ENCODE results near the gene RGS21.
A peak's percentile ranks its signal among the peaks of the same experiment; 100 is the strongest.
"Not testable (repeated sequence)": the region's sequence is repeated elsewhere in the genome, so short reads cannot be mapped to it uniquely, and the experiment has no call there.

RGS21 gene

GRCh38 chr1:192316942-192317450 lies at the start of gene RGS21:
Gene RGS21, plus strand, starts transcription at chr1:192316992. Its CDS starts 26,045 bp downstream, at chr1:192343037.
- no peak for DNase-seq

- DNase-seq, result no peak
Observed at GRCh38 chr1:192268468-192269052, 48.2 kb upstream of the RGS21 start.

- DNase-seq, result no peak
Observed at GRCh38 chr1:192270398-192270797, 46.4 kb upstream of the RGS21 start.

GRCh38 chr1:192272732-192273131 lies 44.1 kb upstream of the RGS21 start:
- DNase-seq, result no peak

- no peak for DNase-seq
Observed at GRCh38 chr1:192274588-192274987, 42.2 kb upstream of the RGS21 start.

GRCh38 chr1:192277635-192278034 lies 39.2 kb upstream of the RGS21 start:
- no peak for DNase-seq

GRCh38 chr1:192284927-192285326 lies 31.9 kb upstream of the RGS21 start:
- no peak for DNase-seq

- no peak for DNase-seq
Observed at GRCh38 chr1:192303029-192303428, 13.8 kb upstream of the RGS21 start.

GRCh38 chr1:192308314-192308713 lies 8.5 kb upstream of the RGS21 start:
- DNase-seq, result not testable (repeated sequence)

- no peak for DNase-seq
Observed at GRCh38 chr1:192311281-192311680, 5.5 kb upstream of the RGS21 start.

- DNase-seq, result no peak
Observed at GRCh38 chr1:192327997-192328396, 11.2 kb downstream of the RGS21 start.

GRCh38 chr1:192342842-192343241 lies 26.1 kb downstream of the RGS21 start:
- DNase-seq, result no peak

GRCh38 chr1:192343344-192343743 lies 26.6 kb downstream of the RGS21 start:
- DNase-seq, result no peak

GRCh38 chr1:192349314-192349713 lies 32.5 kb downstream of the RGS21 start:
- DNase-seq, result no peak

- no peak for DNase-seq
Observed at GRCh38 chr1:192350356-192350755, 33.6 kb downstream of the RGS21 start.

- DNase-seq, result no peak
Observed at GRCh38 chr1:192351550-192351949, 34.8 kb downstream of the RGS21 start.

- DNase-seq, result no peak
Observed at GRCh38 chr1:192357924-192358323, 41.1 kb downstream of the RGS21 start.

GRCh38 chr1:192358402-192358801 lies 41.6 kb downstream of the RGS21 start:
- no peak for DNase-seq

- DNase-seq, result no peak
Observed at GRCh38 chr1:192358822-192359221, 42.0 kb downstream of the RGS21 start.

GRCh38 chr1:192363177-192363576 lies 46.4 kb downstream of the RGS21 start:
- no peak for DNase-seq

- DNase-seq, result no peak
Observed at GRCh38 chr1:192367436-192367835, 50.6 kb downstream of the RGS21 start.

- no peak for DNase-seq
Observed at GRCh38 chr1:192375306-192375705, 58.5 kb downstream of the RGS21 start.

- peak; percentile 14 for DNase-seq
Observed at GRCh38 chr1:192376374-192376773, 59.6 kb downstream of the RGS21 start.

GRCh38 chr1:192378276-192378675 lies 61.5 kb downstream of the RGS21 start:
- no peak for DNase-seq

- no peak for DNase-seq
Observed at GRCh38 chr1:192378878-192379277, 62.1 kb downstream of the RGS21 start.
